Lung microvascular endothelial cell (primary cell): ENCODE data around the gene ZFY. TPM values are rescaled to one million over a fixed set of nuclear protein-coding genes. Genes with fewer than 3 reads are reported as not detected.
"Not testable (repeated sequence)": the region's sequence is repeated elsewhere in the genome, so short reads cannot be mapped to it uniquely, and the experiment has no call there.

Experiments used
- DNase-seq, 2 donors: peaks; one replicate each; pipeline versions ENCODE4 v3.0.0 to v3.0.0-alpha.2; 2010; ENCODE audit warnings: low read depth in 2 of 2
- total RNA-seq: library from RNA; depleted of rRNA; stranded (reverse); fragments of >200 nt; gene quantifications from 2 replicates; pipeline ENCODE4 v1.2.1, GENCODE V29; 2014

The ZFY gene
- total RNA-seq, 1 donor from 2014 or later, result 19.4 TPM

GRCh38 chrY:2973110-2973751 is 38.0 kb downstream of the ZFY start:
- no peak for DNase-seq

- no peak for DNase-seq
These were observed 44.1 kb downstream of the ZFY start for GRCh38 chrY:2979283-2979682.

GRCh38 chrY:2984491-2984890 is 49.3 kb downstream of the ZFY start:
- DNase-seq, result no peak

GRCh38 chrY:2987178-2987577 is 52.0 kb downstream of the ZFY start:
- not testable (repeated sequence) for DNase-seq

- not testable (repeated sequence) for DNase-seq
These were observed 62.2 kb downstream of the ZFY start for GRCh38 chrY:2997369-2997768.

GRCh38 chrY:3002190-3002589 is 67.0 kb downstream of the ZFY start:
- no peak for DNase-seq

GRCh38 chrY:3002680-3003515 is 67.7 kb downstream of the ZFY start:
- no peak for DNase-seq

GRCh38 chrY:3003516-3003830 is 68.3 kb downstream of the ZFY start:
- DNase-seq, result no peak

- DNase-seq, result no peak
These were observed 68.7 kb downstream of the ZFY start for GRCh38 chrY:3003846-3004245.

GRCh38 chrY:3006031-3006430 is 70.8 kb downstream of the ZFY start:
- not testable (repeated sequence) for DNase-seq

- DNase-seq, result no peak
These were observed 72.8 kb downstream of the ZFY start for GRCh38 chrY:3007967-3008366.

GRCh38 chrY:3012226-3012625 is 77.0 kb downstream of the ZFY start:
- DNase-seq, result no peak

- DNase-seq, result no peak
These were observed 81.4 kb downstream of the ZFY start for GRCh38 chrY:3016594-3016993.

GRCh38 chrY:3018546-3018945 is 83.4 kb downstream of the ZFY start:
- no peak for DNase-seq

GRCh38 chrY:3019584-3019983 is 84.4 kb downstream of the ZFY start:
- DNase-seq, result no peak

- DNase-seq, result no peak
These were observed 86.0 kb downstream of the ZFY start for GRCh38 chrY:3021176-3021575.

- no peak for DNase-seq
These were observed 88.4 kb downstream of the ZFY start for GRCh38 chrY:3023606-3024005.

GRCh38 chrY:3025357-3025756 is 90.2 kb downstream of the ZFY start:
- DNase-seq, result no peak

Other genes starting within 250 kb of the ZFY start
- not detected in 2 replicates for gene SRY, start 147.7 kb upstream of the ZFY start, total RNA-seq
- gene RPS4Y1, start 93.8 kb upstream of the ZFY start, total RNA-seq, result 315 TPM in 1 of 2 replicates, not detected in the other